A549 treated with ZK216348 at 1 μM for 4 hours (cell line): ENCODE results near the gene BMP2K. TPM values are rescaled to one million over a fixed set of nuclear protein-coding genes. Genes with fewer than 3 reads are reported as not detected.

Experiments
- total RNA-seq: library from RNA; stranded (reverse); fragments of 200-300 nt; extraction: Qiagen RNA extraction; gene quantifications from 5 replicates; pipeline ENCODE4 v1.2.3, GENCODE V29; 2022; ENCODE audit warnings: low read depth

The BMP2K gene
- 7.4 to 16.6 TPM (median 14.5 TPM) in 5 replicates for total RNA-seq

DNA sequence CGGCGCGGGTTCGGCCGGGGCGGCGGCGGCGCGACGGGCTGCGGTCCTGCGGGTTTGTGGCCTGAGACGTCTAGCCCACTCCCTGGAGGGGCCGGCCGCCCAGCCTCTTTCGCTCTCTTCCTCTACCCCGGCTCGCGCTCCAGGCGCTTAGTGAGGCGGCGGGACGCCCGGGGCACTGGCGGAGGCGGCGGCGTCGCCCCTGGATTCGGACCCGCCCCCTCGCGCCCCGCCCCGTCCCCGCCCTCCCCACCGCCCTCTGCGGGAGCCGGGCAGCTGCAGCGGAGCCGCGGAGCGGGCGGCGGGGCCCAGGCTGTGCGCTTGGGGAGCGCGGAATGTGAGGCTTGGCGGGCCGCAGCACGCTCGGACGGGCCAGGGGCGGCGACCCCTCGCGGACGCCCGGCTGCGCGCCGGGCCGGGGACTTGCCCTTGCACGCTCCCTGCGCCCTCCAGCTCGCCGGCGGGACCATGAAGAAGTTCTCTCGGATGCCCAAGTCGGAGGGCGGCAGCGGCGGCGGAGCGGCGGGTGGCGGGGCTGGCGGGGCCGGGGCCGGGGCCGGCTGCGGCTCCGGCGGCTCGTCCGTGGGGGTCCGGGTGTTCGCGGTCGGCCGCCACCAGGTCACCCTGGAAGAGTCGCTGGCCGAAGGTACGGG lies at the start of gene BMP2K:
BMP2K (plus strand) TSS at position 272 of the 650 bp plus-strand sequence; CDS start at position 466, 194 bp downstream.

DNA sequence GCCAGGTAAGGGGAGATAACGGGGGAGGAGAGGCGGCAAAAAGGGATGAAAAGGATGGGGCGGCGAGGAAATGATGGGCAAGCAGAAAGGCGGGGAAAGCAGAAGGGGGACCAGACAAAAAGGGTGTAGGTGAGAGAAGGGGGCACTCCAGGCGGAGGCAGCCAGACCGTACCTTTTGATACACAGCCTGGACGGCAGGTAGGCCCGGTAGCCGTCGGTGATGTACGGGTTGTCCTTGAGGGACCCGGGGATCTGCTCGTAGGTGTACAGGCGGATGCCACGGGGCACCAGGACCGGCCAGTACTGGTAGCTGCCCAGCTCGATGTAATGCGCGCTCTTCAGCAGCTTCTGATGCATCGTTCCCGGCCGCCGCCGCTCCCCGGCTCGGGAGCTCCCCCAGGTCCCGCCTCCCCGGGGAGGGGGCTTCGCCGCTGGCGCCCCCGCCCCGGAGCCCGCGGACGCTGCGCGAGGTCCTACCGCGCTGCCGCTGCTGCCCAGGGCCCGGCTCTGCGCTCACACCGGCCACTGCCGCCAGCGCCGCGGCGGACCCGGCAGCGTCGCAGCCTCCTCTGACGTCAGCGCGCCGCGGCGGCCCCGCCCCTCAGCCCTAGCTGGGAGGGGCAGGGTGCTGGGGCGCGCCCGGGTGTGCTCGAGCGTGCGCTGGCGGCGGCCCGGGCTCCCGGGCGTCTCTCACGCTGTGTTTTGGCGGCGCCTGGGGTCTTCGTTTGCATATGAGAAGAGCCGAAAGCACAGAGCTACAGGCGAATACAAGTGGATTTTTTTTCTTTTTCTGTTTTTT lies 162.9 kb downstream of the BMP2K start, which contains the start of gene PAQR3:
PAQR3 (minus strand) TSS at position 571 of the 799 bp plus-strand sequence; CDS start at position 357, 214 bp downstream.

Other genes starting within 250 kb of the BMP2K start
- gene ANXA3, start 224.6 kb upstream of the BMP2K start, total RNA-seq, result 56.7 to 92.0 TPM (median 59.6 TPM) in 5 replicates
- 4.4 to 10.2 TPM (median 9.9 TPM) in 5 replicates for gene PAQR3, start 163.1 kb downstream of the BMP2K start, total RNA-seq